ENCODE data around the gene NRG2. TPM values are rescaled to one million over a fixed set of nuclear protein-coding genes. Genes with fewer than 3 reads are reported as not detected.

Gene NRG2
- total RNA-seq, 3 donors from 2014 or later (not counting 1 experiment from before 2014, with no cell fraction given) = 0.21 to 0.50 (median 0.40) TPM

DNA sequence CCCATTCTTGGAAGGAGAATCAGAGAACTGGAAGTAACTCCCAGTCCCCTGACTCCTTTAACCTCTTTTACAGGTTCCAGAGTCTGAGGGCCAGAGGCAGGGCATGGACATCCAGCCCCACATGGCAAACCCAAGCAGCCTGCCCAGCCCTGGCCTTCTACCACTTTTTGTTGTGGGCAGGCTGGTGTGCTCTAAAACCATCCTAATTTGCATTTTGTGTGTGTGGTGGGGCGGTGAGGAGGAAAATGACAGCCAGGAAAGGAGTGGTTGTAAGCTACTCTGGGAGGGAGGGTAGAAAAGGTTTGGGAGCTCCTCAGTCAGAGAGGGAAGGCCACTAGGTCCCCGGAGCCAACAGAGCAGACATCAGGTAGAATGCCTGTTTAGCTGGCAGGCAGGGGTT is 156.9 kb downstream of the NRG2 start:
- WGBS (ENCODE audit: insufficient coverage) = 53% methylated on average over 2 of the region's 2 CpGs
- H3K27me3 Mint-ChIP-seq (ENCODE audit: low read depth in 2 of 2) = peaks cover 0 to 19% of the 10 kb centered on the region in 2 donors
- peaks cover 0 to 5% of the 10 kb centered on the region in 2 donors for H3K4me1 Mint-ChIP-seq
- ATAC-seq = no peak
- TF ChIP-seq, protein P1, sequence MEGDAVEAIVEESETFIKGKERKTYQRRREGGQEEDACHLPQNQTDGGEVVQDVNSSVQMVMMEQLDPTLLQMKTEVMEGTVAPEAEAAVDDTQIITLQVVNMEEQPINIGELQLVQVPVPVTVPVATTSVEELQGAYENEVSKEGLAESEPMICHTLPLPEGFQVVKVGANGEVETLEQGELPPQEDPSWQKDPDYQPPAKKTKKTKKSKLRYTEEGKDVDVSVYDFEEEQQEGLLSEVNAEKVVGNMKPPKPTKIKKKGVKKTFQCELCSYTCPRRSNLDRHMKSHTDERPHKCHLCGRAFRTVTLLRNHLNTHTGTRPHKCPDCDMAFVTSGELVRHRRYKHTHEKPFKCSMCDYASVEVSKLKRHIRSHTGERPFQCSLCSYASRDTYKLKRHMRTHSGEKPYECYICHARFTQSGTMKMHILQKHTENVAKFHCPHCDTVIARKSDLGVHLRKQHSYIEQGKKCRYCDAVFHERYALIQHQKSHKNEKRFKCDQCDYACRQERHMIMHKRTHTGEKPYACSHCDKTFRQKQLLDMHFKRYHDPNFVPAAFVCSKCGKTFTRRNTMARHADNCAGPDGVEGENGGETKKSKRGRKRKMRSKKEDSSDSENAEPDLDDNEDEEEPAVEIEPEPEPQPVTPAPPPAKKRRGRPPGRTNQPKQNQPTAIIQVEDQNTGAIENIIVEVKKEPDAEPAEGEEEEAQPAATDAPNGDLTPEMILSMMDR (IDR thresholded peaks at IDR 0.05) = no peak
- intact Hi-C loops (cut with micrococcal nuclease) = no loop called here
- H3K27ac Mint-ChIP-seq = no peak overlapping the region
- no peaks in the 10 kb centered on the region for H3K36me3 ChIP-seq (ENCODE audit: control insufficient read depth, insufficient read depth, low read length)
- H3K4me3 Mint-ChIP-seq = no peak overlapping the region
- H3K9me3 Mint-ChIP-seq = no peaks in the 10 kb centered on the region
- no peaks in the 10 kb centered on the region for H3K36me3 Mint-ChIP-seq
- DNase-seq = no peak
- no peak overlapping the region for H3K4me3 ChIP-seq (ENCODE audit: low read length)
- no peak overlapping the region for H3K27ac ChIP-seq (ENCODE audit: low read length)
- H3K4me1 ChIP-seq (ENCODE audit: control insufficient read depth, insufficient read depth, low read length) = no peaks in the 10 kb centered on the region
- no peaks in the 10 kb centered on the region for H3K9me3 ChIP-seq (ENCODE audit: control insufficient read depth, insufficient read depth, low read length)
- H3K27me3 ChIP-seq (ENCODE audit: control insufficient read depth, insufficient read depth, low read length) = no peaks in the 10 kb centered on the region

DNA sequence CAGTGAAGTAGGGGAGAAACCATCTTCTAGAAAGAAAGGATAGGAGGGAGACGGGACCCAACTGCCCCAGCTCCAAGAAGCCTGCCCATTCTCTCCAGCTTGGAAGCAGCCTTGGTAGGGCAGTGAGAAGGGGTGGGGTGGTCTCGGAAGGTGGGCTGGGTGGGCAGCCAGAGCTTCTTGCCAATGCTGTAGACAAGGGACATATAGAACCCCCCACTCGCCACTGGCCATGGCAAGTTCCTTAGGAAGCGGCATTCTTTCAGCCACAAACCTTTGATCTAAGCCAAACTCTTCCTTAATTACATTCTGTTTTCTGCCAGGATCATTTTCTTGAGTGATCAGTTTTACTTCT is 157.3 kb downstream of the NRG2 start:
- H3K27me3 Mint-ChIP-seq (ENCODE audit: low read depth in 2 of 2) = peaks cover 0 to 19% of the 10 kb centered on the region in 2 donors
- H3K4me1 ChIP-seq (ENCODE audit: control insufficient read depth, insufficient read depth, low read length) = no peaks in the 10 kb centered on the region

DNA sequence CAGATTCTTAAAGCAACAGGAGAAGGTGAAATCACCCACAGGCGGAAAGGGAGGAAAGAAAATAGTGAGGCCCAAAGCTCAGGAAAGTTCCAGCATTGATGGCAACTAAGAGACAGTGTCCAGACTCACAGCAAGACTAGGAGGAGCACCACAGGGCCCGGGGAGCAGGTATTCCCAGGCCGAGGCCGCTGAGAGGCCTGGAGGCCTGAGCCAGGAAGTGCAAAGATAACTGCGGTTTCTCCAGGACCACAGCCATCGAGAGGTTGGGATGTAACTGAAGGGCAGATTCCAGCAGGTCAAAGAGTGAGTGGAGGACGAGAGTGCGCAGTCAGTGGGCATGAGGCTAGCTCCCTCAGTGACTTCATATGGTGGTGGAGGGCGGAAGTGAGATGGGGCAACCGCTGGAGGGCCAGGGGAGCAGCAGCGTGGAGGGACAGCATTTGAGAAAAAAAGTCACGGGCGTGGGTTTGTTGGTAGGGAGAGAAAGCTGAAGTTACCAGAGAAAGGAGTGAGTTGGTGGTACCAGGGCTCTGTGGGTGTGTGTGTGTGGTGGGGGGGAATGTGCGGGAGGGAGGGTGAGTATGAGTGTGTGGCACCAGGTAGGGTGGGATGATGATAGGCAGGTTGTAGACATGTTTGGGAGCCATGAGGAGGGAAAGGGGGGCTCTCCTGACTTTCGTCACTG is 157.8 kb downstream of the NRG2 start:
- Histone ChIP-seq H3K27ac (ENCODE audit: low read length) (no peak overlapping the region), H3K27me3 (ENCODE audit: control insufficient read depth, insufficient read depth, low read length) (no peaks in the 10 kb centered on the region), H3K9me3 (ENCODE audit: control insufficient read depth, insufficient read depth, low read length) (no peaks in the 10 kb centered on the region), H3K4me1 (ENCODE audit: control insufficient read depth, insufficient read depth, low read length) (no peaks in the 10 kb centered on the region), H3K4me3 (ENCODE audit: low read length) (no peak overlapping the region), H3K36me3 (ENCODE audit: control insufficient read depth, insufficient read depth, low read length) (no peaks in the 10 kb centered on the region)
- H3K9me3 Mint-ChIP-seq = no peaks in the 10 kb centered on the region
- TF ChIP-seq, protein P1 (IDR thresholded peaks at IDR 0.05) = no peak
- no peak overlapping the region for H3K4me3 Mint-ChIP-seq
- peaks cover 0 to 5% of the 10 kb centered on the region in 2 donors for H3K4me1 Mint-ChIP-seq
- no peak overlapping the region for H3K27ac Mint-ChIP-seq
- ATAC-seq (no peak), DNase-seq (no peak)
- WGBS (ENCODE audit: insufficient coverage) = 91% methylated on average over 15 of the region's 15 CpGs
- H3K27me3 Mint-ChIP-seq (ENCODE audit: low read depth in 2 of 2) = peaks cover 0 to 18% of the 10 kb centered on the region in 2 donors
- intact Hi-C loops (cut with micrococcal nuclease) = no loop called here
- H3K36me3 Mint-ChIP-seq = no peaks in the 10 kb centered on the region

More for the DNA sequence above, 157.3 kb downstream of the NRG2 start:
- Histone ChIP-seq H3K36me3 (ENCODE audit: control insufficient read depth, insufficient read depth, low read length) (no peaks in the 10 kb centered on the region), H3K27ac (ENCODE audit: low read length) (no peak overlapping the region), H3K9me3 (ENCODE audit: control insufficient read depth, insufficient read depth, low read length) (no peaks in the 10 kb centered on the region), H3K27me3 (ENCODE audit: control insufficient read depth, insufficient read depth, low read length) (no peaks in the 10 kb centered on the region), H3K4me3 (ENCODE audit: low read length) (no peak overlapping the region)
- no peak overlapping the region for H3K27ac Mint-ChIP-seq
- H3K9me3 Mint-ChIP-seq = no peaks in the 10 kb centered on the region
- peaks cover 0 to 5% of the 10 kb centered on the region in 2 donors for H3K4me1 Mint-ChIP-seq
- H3K4me3 Mint-ChIP-seq = no peak overlapping the region
- WGBS (ENCODE audit: insufficient coverage) = 87% methylated on average over 4 of the region's 4 CpGs
- DNase-seq = no peak
- no peak for ATAC-seq
- intact Hi-C loops (cut with micrococcal nuclease) = no loop called here
- TF ChIP-seq, protein P1 (IDR thresholded peaks at IDR 0.05) = no peak
- H3K36me3 Mint-ChIP-seq = no peaks in the 10 kb centered on the region

DNA sequence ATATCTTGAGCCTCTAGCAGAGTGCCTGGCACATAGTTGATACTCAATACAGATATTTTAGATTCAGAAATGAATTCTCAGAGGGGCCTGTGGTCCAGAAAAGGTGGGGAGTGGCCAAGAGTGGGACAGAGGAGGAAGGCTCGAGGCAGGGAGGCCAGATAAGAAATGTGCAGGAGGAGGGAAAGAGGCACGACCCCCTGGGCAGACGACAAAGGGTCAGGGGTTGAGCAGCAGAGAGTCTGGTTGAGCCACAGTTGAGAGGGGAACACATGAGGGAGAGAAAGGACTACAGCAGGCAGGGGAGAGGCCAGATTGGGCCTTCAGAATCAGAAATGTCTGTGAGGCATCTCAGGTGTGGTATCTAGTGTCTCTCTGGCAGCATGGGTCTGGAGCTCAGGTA is 158.4 kb downstream of the NRG2 start:
- H3K36me3 Mint-ChIP-seq = no peaks in the 10 kb centered on the region
- Histone ChIP-seq H3K9me3 (ENCODE audit: control insufficient read depth, insufficient read depth, low read length) (no peaks in the 10 kb centered on the region), H3K36me3 (ENCODE audit: control insufficient read depth, insufficient read depth, low read length) (no peaks in the 10 kb centered on the region), H3K27me3 (ENCODE audit: control insufficient read depth, insufficient read depth, low read length) (no peaks in the 10 kb centered on the region), H3K4me1 (ENCODE audit: control insufficient read depth, insufficient read depth, low read length) (no peaks in the 10 kb centered on the region), H3K27ac (ENCODE audit: low read length) (no peak overlapping the region), H3K4me3 (ENCODE audit: low read length) (no peak overlapping the region)
- H3K9me3 Mint-ChIP-seq = no peaks in the 10 kb centered on the region
- DNase-seq = no peak
- peaks cover 0 to 5% of the 10 kb centered on the region in 2 donors for H3K4me1 Mint-ChIP-seq
- no peak overlapping the region for H3K4me3 Mint-ChIP-seq
- no peak for ATAC-seq
- TF ChIP-seq, protein P1 (IDR thresholded peaks at IDR 0.05) = no peak
- intact Hi-C loops (cut with micrococcal nuclease) = no loop called here
- H3K27me3 Mint-ChIP-seq (ENCODE audit: low read depth in 2 of 2) = peaks cover 0 to 14% of the 10 kb centered on the region in 2 donors
- no peak overlapping the region for H3K27ac Mint-ChIP-seq
- WGBS (ENCODE audit: insufficient coverage) = 73% methylated on average over 3 of the region's 3 CpGs
